Memory B cell (primary cell): ENCODE data around the gene LCN12.

ENCODE experiments used
- ATAC-seq: fragments of 150-1000 bp; cut with Tn5 transposase; 2 replicates; pipeline ENCODE4 v1.10.0; 2021; ENCODE audit warnings: low read depth, mild to moderate bottlenecking, moderate library complexity
- DNase-seq, 2 donors: peaks; one replicate each; pipeline ENCODE4 v3.0.0; 2022; ENCODE audit warnings: low spot score in 2 of 2
- H3K27ac Mint-ChIP-seq: one replicate; pipeline ENCODE4 v1.8.0; 2022; ENCODE audit warnings: mild to moderate bottlenecking, moderate library complexity, mixed read lengths
- H3K27me3 Mint-ChIP-seq: one replicate; pipeline ENCODE4 v1.8.0; 2022; ENCODE audit warnings: mixed read lengths
- H3K36me3 Mint-ChIP-seq: one replicate; pipeline ENCODE4 v1.8.0; 2022; ENCODE audit warnings: mild to moderate bottlenecking, mixed read lengths
- H3K4me1 Mint-ChIP-seq: one replicate; pipeline ENCODE4 v1.8.0; 2022; ENCODE audit warnings: mixed read lengths
- H3K4me3 Mint-ChIP-seq: one replicate; pipeline ENCODE4 v1.8.0; 2022; ENCODE audit warnings: mild to moderate bottlenecking, moderate library complexity, mixed read lengths
- H3K9me3 Mint-ChIP-seq: one replicate; pipeline ENCODE4 v1.8.0; 2022; ENCODE audit warnings: mixed read lengths

Gene LCN12

GRCh38 chr9:136951541-136952320 lies at the start of gene LCN12:
TSS of gene LCN12 (plus strand) at chr9:136952273. CDS start at chr9:136952328, 55 bp downstream.
- DNase-seq, result no peak
- Mint-ChIP-seq H3K4me1 (peaks cover 6% of the 10 kb centered on the region), H3K4me3 (no peak within 1 kb of the TSS), H3K27ac (no peak within 1 kb of the TSS), H3K27me3 (peaks cover 11% of the 10 kb centered on the region), H3K9me3 (peaks cover 3% of the 10 kb centered on the region), H3K36me3 (peaks cover 3% of the 10 kb centered on the region)
- ATAC-seq, result no peak

- DNase-seq (no peak), ATAC-seq (no peak)
- no peak overlapping the region for H3K4me3 Mint-ChIP-seq
- peak overlapping the region; percentile 96 for H3K27ac Mint-ChIP-seq
- H3K36me3 Mint-ChIP-seq, result peaks cover 18% of the 10 kb centered on the region
- peaks cover 23% of the 10 kb centered on the region for H3K4me1 Mint-ChIP-seq
- H3K9me3 Mint-ChIP-seq, result no peaks in the 10 kb centered on the region
- no peaks in the 10 kb centered on the region for H3K27me3 Mint-ChIP-seq
These were observed 49.0 kb upstream of the LCN12 start for GRCh38 chr9:136903041-136903554.

- DNase-seq (no peak), ATAC-seq (no peak)
- Mint-ChIP-seq H3K36me3 (peaks cover 15% of the 10 kb centered on the region), H3K4me1 (peaks cover 10% of the 10 kb centered on the region), H3K27ac (peak overlapping the region; percentile 48), H3K9me3 (no peaks in the 10 kb centered on the region), H3K27me3 (no peaks in the 10 kb centered on the region), H3K4me3 (no peak overlapping the region)
These were observed 45.8 kb upstream of the LCN12 start for GRCh38 chr9:136906266-136906665.

- Mint-ChIP-seq H3K4me3 (no peak overlapping the region), H3K36me3 (peaks cover 15% of the 10 kb centered on the region), H3K27me3 (no peaks in the 10 kb centered on the region), H3K4me1 (peaks cover 6% of the 10 kb centered on the region), H3K27ac (peak overlapping the region; percentile 17), H3K9me3 (no peaks in the 10 kb centered on the region)
- DNase-seq (no peak), ATAC-seq (no peak)
These were observed 44.8 kb upstream of the LCN12 start for GRCh38 chr9:136907011-136907914.

GRCh38 chr9:136910197-136910900 lies 41.7 kb upstream of the LCN12 start:
- Mint-ChIP-seq H3K27me3 (no peaks in the 10 kb centered on the region), H3K4me1 (no peaks in the 10 kb centered on the region), H3K36me3 (peaks cover 16% of the 10 kb centered on the region), H3K4me3 (no peak overlapping the region), H3K9me3 (no peaks in the 10 kb centered on the region), H3K27ac (no peak overlapping the region)
- no peak for DNase-seq
- no peak for ATAC-seq

GRCh38 chr9:136910901-136911245 lies 41.2 kb upstream of the LCN12 start:
- Mint-ChIP-seq H3K4me1 (no peaks in the 10 kb centered on the region), H3K9me3 (no peaks in the 10 kb centered on the region), H3K27me3 (no peaks in the 10 kb centered on the region), H3K36me3 (peaks cover 16% of the 10 kb centered on the region), H3K4me3 (no peak overlapping the region), H3K27ac (no peak overlapping the region)
- DNase-seq, result no peak
- no peak for ATAC-seq

GRCh38 chr9:136913701-136914438 lies 38.2 kb upstream of the LCN12 start:
- peaks cover 24% of the 10 kb centered on the region for H3K36me3 Mint-ChIP-seq
- no peaks in the 10 kb centered on the region for H3K27me3 Mint-ChIP-seq
- H3K4me3 Mint-ChIP-seq, result no peak overlapping the region
- H3K9me3 Mint-ChIP-seq, result no peaks in the 10 kb centered on the region
- H3K27ac Mint-ChIP-seq, result no peak overlapping the region
- peaks cover 4% of the 10 kb centered on the region for H3K4me1 Mint-ChIP-seq
- DNase-seq (no peak), ATAC-seq (no peak)

GRCh38 chr9:136915632-136916329 lies 36.3 kb upstream of the LCN12 start:
- H3K4me3 Mint-ChIP-seq, result no peak overlapping the region
- no peaks in the 10 kb centered on the region for H3K9me3 Mint-ChIP-seq
- peaks cover 31% of the 10 kb centered on the region for H3K36me3 Mint-ChIP-seq
- no peak for DNase-seq
- H3K4me1 Mint-ChIP-seq, result peaks cover 4% of the 10 kb centered on the region
- no peak overlapping the region for H3K27ac Mint-ChIP-seq
- no peak for ATAC-seq
- H3K27me3 Mint-ChIP-seq, result no peaks in the 10 kb centered on the region

- H3K9me3 Mint-ChIP-seq, result no peaks in the 10 kb centered on the region
- no peak for ATAC-seq
- H3K4me1 Mint-ChIP-seq, result peaks cover 4% of the 10 kb centered on the region
- no peak for DNase-seq
- no peaks in the 10 kb centered on the region for H3K27me3 Mint-ChIP-seq
- no peak overlapping the region for H3K4me3 Mint-ChIP-seq
- peaks cover 31% of the 10 kb centered on the region for H3K36me3 Mint-ChIP-seq
- no peak overlapping the region for H3K27ac Mint-ChIP-seq
These were observed 35.5 kb upstream of the LCN12 start for GRCh38 chr9:136916330-136917184.

- H3K27ac Mint-ChIP-seq, result no peak overlapping the region
- H3K4me3 Mint-ChIP-seq, result no peak overlapping the region
- H3K36me3 Mint-ChIP-seq, result peaks cover 35% of the 10 kb centered on the region
- no peaks in the 10 kb centered on the region for H3K9me3 Mint-ChIP-seq
- DNase-seq, result no peak
- no peaks in the 10 kb centered on the region for H3K27me3 Mint-ChIP-seq
- no peak for ATAC-seq
- H3K4me1 Mint-ChIP-seq, result peaks cover 4% of the 10 kb centered on the region
These were observed 34.2 kb upstream of the LCN12 start for GRCh38 chr9:136917902-136918301.

GRCh38 chr9:136920069-136920468 lies 32.0 kb upstream of the LCN12 start:
- ATAC-seq (no peak), DNase-seq (no peak)
- peaks cover 6% of the 10 kb centered on the region for H3K4me1 Mint-ChIP-seq
- H3K36me3 Mint-ChIP-seq, result peaks cover 35% of the 10 kb centered on the region
- no peak overlapping the region for H3K4me3 Mint-ChIP-seq
- H3K27ac Mint-ChIP-seq, result no peak overlapping the region
- no peaks in the 10 kb centered on the region for H3K27me3 Mint-ChIP-seq
- H3K9me3 Mint-ChIP-seq, result no peaks in the 10 kb centered on the region

GRCh38 chr9:136920734-136921231 lies 31.3 kb upstream of the LCN12 start:
- no peak for ATAC-seq

More at GRCh38 chr9:136920734-136921231, 31.3 kb upstream of the LCN12 start:
- Mint-ChIP-seq H3K27me3 (no peaks in the 10 kb centered on the region), H3K4me1 (peaks cover 6% of the 10 kb centered on the region), H3K27ac (no peak overlapping the region), H3K36me3 (peaks cover 34% of the 10 kb centered on the region), H3K9me3 (no peaks in the 10 kb centered on the region), H3K4me3 (no peak overlapping the region)
- DNase-seq, result no peak
